ENCODE results near the gene YEATS2.
"Not testable (repeated sequence)": the region's sequence is repeated elsewhere in the genome, so short reads cannot be mapped to it uniquely, and the experiment has no call there.

The YEATS2 gene

DNA sequence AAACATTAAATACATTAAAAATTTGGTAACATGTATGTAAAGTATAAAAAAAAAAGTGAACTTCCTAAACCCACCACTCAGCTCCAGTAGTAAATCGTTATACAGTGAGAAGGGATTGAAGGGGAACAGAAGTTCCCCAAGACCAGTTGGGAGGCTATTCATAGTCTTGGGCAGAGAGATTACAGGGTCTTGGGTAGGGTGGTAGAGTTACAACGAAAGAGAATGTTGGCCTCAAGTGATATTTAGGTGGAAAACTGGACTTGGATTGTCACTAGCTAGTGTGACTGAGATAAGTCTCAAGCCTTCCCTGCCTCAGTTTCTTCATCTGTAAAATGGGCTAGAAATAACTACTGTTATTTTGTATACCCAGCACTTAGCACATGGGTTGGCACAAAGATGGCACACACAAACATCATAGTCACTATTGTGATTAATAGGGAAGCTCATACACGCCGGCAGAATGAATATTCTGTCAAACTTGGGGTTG is 431 bp upstream of the YEATS2 start:
- Mint-ChIP-seq H3K36me3 (ENCODE audit: low read depth) (peaks cover 17% of the 10 kb centered on the region), H3K27me3 (ENCODE audit: low read depth) (no peaks in the 10 kb centered on the region), H3K27ac (peak overlapping the region; percentile 84), H3K4me3 (peak overlapping the region; percentile 76), H3K4me1 (ENCODE audit: low read depth) (peaks cover 27% of the 10 kb centered on the region), H3K9me3 (no peaks in the 10 kb centered on the region)
- DNase-seq (ENCODE audit: low spot score): no peak

DNA sequence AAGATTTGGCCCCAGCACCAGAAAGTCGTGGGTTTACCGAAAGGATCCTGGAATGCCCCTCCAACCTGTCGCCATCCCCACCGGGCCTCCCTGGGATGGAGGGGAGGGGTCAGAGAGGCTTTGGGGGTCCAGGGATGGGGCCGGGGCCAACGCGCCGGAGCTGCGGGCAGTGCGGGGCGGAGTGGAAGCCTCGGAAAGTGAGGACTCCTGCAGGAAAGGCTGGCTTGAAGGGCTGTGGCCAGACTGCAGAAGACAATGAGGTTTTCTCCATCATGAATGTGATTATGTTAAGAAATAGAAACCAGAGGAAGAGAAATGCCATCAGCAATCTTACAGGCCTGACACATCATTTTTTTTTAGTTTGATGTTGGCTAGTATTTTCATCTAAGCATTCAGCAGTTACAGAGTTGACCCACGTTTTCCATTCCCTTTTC is 738 bp downstream of the YEATS2 start:
- H3K9me3 Mint-ChIP-seq: no peaks in the 10 kb centered on the region
- H3K36me3 Mint-ChIP-seq (ENCODE audit: low read depth): peaks cover 17% of the 10 kb centered on the region
- DNase-seq (ENCODE audit: low spot score): peak; percentile 23
- peak overlapping the region; percentile 88 for H3K4me3 Mint-ChIP-seq
- H3K4me1 Mint-ChIP-seq (ENCODE audit: low read depth): peaks cover 28% of the 10 kb centered on the region
- H3K27ac Mint-ChIP-seq: peak overlapping the region; percentile 75
- no peaks in the 10 kb centered on the region for H3K27me3 Mint-ChIP-seq (ENCODE audit: low read depth)

DNA sequence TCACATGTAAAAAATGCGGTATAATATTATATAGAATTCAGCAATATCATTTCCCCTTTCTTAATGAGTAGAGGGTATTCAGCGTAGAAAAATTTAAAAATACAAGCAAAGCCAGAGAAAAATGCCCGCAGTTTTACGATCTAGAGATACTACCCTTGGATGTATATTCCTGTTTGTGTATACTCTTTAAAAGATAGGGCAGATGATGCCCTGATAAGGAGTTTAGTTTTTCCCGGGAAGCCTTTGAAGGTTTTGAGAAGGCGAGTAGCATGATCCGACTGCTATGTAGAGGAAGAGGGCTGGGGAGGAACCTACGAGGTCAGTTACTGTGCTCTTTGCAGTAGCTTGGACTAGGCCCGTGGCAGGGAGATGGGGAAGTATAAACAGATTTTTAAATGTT is 1.2 kb downstream of the YEATS2 start:
- no peaks in the 10 kb centered on the region for H3K9me3 Mint-ChIP-seq
- no peak for DNase-seq (ENCODE audit: low spot score)
- no peaks in the 10 kb centered on the region for H3K27me3 Mint-ChIP-seq (ENCODE audit: low read depth)
- peaks cover 29% of the 10 kb centered on the region for H3K4me1 Mint-ChIP-seq (ENCODE audit: low read depth)
- peaks cover 17% of the 10 kb centered on the region for H3K36me3 Mint-ChIP-seq (ENCODE audit: low read depth)
- H3K4me3 Mint-ChIP-seq: peak overlapping the region; percentile 88
- H3K27ac Mint-ChIP-seq: peak overlapping the region; percentile 75

DNA sequence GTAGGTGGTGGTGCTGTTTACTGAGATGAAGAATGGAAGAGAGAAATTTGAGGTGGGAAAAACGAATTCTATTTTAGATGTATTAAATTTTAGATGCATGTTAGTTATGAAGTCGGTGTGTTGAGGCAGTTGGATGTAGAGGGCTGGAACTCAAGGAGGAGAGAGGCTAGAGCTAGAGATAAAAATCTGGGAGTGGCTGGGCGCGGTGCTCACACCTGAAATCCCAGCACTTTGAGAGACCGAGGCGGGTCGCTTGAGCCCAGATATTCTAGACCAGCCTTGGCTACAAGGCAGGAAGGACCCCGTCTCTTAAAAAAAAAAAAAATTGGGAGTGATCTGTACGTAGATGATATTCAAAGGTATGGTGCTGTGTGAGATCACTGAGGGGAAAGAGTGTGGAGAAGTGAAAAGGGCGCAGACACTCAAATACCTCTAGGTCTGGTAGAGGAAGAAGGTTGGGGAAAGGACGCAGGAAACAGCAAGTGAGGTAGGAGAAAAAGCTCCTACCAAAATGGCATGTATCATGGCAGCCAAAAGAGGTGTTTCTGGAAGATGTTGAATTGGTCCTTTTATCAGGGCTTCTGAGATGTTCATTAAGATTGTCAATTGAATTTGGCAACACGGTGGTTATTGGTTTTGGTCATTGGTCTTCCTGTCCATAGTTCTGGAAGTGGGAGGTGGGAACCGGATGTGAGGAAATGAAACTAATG is 1.8 kb downstream of the YEATS2 start:
- H3K4me1 Mint-ChIP-seq (ENCODE audit: low read depth): peaks cover 32% of the 10 kb centered on the region
- H3K36me3 Mint-ChIP-seq (ENCODE audit: low read depth): peaks cover 20% of the 10 kb centered on the region
- peak overlapping the region; percentile 88 for H3K4me3 Mint-ChIP-seq
- DNase-seq (ENCODE audit: low spot score): no peak
- no peaks in the 10 kb centered on the region for H3K27me3 Mint-ChIP-seq (ENCODE audit: low read depth)
- no peaks in the 10 kb centered on the region for H3K9me3 Mint-ChIP-seq
- H3K27ac Mint-ChIP-seq: peak overlapping the region; percentile 75

DNA sequence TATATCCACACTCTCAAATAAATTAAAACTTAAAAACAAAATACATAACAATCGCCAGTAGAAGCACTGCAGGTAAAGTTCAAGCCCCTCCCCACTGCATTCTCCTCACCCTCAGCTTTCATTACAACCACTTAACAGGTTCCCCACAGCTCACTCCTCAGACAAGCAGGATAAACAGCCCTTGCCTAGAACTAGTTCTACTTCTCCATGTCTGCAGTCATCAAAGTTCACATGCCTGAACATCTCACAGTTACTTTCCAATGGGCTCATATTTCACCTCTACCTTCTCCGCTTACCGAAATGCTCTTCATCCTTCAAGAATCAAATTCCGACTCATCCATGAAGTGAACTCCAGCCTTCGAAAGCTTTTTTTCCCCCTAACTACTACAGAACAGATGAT is 4.1 kb downstream of the YEATS2 start:
- Mint-ChIP-seq H3K4me3 (no peak overlapping the region), H3K36me3 (ENCODE audit: low read depth) (peaks cover 27% of the 10 kb centered on the region), H3K9me3 (no peaks in the 10 kb centered on the region), H3K27ac (no peak overlapping the region), H3K27me3 (ENCODE audit: low read depth) (no peaks in the 10 kb centered on the region), H3K4me1 (ENCODE audit: low read depth) (peaks cover 32% of the 10 kb centered on the region)
- no peak for DNase-seq (ENCODE audit: low spot score)

DNA sequence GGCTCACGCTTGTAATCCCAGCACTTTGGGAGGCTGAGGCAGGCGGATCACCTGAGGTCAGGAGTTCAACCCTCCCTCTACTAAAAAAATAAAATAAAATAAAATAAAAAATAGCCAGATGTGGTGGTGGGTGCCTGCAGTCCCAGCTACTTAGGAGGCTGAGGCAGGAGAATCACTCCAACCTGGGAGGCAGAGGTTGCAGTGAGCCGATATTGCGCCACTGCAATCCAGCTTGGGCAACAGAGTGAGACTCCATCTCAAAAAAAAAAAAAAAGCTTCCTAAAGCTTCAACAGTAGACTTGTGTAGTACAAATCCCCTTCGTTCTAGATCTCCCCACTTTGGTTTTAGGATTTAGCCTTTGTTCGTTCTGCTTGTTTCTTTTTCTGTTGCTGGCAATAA is 6.3 kb downstream of the YEATS2 start:
- not testable (repeated sequence) for H3K27ac Mint-ChIP-seq; H3K4me3 Mint-ChIP-seq; H3K9me3 Mint-ChIP-seq; H3K27me3 Mint-ChIP-seq (ENCODE audit: low read depth); DNase-seq (ENCODE audit: low spot score)
- Mint-ChIP-seq H3K4me1 (ENCODE audit: low read depth) (peaks cover 26% of the 10 kb centered on the region), H3K36me3 (ENCODE audit: low read depth) (peaks cover 23% of the 10 kb centered on the region)

DNA sequence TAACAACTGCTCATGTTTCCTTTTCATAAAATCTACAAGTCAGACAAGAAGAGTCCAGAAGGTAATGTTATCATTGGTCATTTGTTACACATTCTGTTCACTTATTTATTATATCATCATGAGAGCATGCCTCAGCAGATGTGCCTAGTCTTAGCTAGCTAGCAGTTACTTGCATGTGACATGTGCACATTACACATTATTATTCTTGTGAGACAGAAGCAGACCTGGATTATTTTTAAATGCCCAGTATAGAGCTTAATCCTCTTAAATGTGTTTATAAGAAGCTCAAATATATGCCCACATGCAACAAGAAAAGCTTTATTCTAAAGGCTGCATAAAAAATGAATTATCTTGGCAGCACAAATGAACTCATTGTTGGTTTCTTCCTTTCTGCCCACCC is 12.6 kb downstream of the YEATS2 start:
- H3K9me3 Mint-ChIP-seq: no peaks in the 10 kb centered on the region

DNA sequence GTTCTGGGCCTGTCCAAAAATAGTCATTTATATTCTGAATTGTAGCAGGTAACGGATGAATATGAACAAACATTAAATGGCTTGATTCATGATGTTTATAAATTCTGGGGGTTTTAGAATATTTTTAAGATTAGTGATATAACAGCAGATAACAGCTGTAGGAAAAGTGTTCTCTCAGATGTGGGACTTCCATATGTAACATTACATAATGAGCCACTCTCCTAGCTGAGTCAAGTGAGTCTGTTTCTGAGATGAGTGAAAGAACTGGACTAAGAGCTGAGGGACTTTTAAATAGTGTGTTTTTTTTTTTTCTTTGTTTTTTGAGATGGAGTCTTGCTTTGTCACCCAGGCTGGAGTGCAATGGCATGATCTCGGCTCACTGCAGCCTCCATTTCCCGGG is 13.9 kb downstream of the YEATS2 start:
- Mint-ChIP-seq H3K4me1 (ENCODE audit: low read depth) (peaks cover 3% of the 10 kb centered on the region), H3K27me3 (ENCODE audit: low read depth) (no peaks in the 10 kb centered on the region), H3K36me3 (ENCODE audit: low read depth) (peaks cover 10% of the 10 kb centered on the region), H3K4me3 (no peak overlapping the region), H3K9me3 (no peaks in the 10 kb centered on the region), H3K27ac (no peak overlapping the region)
- no peak for DNase-seq (ENCODE audit: low spot score)

More for the DNA sequence above, 12.6 kb downstream of the YEATS2 start:
- no peak for DNase-seq (ENCODE audit: low spot score)
- Mint-ChIP-seq H3K4me3 (no peak overlapping the region), H3K27me3 (ENCODE audit: low read depth) (no peaks in the 10 kb centered on the region), H3K36me3 (ENCODE audit: low read depth) (peaks cover 15% of the 10 kb centered on the region), H3K27ac (no peak overlapping the region), H3K4me1 (ENCODE audit: low read depth) (peaks cover 3% of the 10 kb centered on the region)

DNA sequence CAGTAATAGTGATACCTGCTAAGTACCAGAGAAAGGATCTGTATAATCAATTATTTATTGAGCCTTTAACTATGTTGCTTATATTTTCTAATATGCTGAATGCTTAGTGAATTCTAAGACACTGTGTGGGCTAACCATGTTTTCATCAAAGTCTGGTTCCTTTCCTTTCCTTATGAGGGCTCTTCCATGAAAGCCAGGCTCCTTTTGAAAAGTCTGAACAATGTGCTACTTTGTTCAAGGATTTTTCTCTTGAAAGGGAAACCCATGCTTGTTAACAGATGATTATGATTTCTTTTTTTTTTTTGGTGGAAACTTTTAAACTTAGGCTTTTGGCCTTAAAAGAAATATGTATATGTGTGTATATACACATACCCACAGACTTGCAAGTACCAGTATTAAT is 17.0 kb downstream of the YEATS2 start:
- Mint-ChIP-seq H3K4me3 (no peak overlapping the region), H3K36me3 (ENCODE audit: low read depth) (peaks cover 31% of the 10 kb centered on the region), H3K27me3 (ENCODE audit: low read depth) (no peaks in the 10 kb centered on the region), H3K9me3 (no peaks in the 10 kb centered on the region), H3K4me1 (ENCODE audit: low read depth) (peaks cover 3% of the 10 kb centered on the region), H3K27ac (no peak overlapping the region)
- DNase-seq (ENCODE audit: low spot score): no peak

DNA sequence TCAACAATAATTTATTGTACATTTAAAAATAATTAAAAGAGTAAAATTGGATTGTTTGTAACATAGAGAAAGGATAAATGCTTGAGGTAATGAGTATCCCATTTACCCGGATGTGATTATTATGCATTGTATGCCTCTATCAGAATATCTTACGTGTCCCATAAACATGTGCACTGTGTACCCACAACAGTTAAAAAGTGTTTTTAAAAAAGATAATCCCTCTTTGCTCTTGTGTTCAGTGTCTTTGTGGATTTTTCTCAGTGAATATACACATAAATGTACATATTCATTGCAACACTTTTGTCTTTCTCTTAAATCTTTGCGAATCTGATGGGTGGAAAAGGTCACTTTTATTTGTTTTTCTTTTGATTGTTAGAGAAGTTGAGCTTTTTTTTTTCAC is 20.4 kb downstream of the YEATS2 start:
- Mint-ChIP-seq H3K9me3 (no peaks in the 10 kb centered on the region), H3K36me3 (ENCODE audit: low read depth) (peaks cover 44% of the 10 kb centered on the region), H3K27ac (no peak overlapping the region), H3K4me1 (ENCODE audit: low read depth) (peaks cover 2% of the 10 kb centered on the region), H3K4me3 (no peak overlapping the region), H3K27me3 (ENCODE audit: low read depth) (no peaks in the 10 kb centered on the region)
- DNase-seq (ENCODE audit: low spot score): no peak

DNA sequence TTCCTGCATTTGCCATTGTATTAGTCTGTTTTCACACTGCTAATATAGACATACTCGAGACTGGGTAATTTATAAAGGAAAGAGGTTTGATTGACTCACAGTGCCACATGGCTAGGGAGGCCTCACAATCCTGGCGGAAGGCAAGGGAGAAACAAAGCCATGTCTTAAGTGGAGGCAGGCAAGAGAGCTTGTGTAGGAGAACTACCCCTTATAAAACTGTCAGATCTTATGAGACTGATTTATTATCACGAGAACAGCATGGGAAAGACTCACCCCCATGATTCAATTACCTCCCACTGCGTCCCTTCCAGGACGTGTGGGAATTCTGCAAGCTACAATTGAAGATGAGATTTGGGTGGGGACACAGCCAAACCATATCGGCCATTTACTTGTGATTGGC is 27.8 kb downstream of the YEATS2 start:
- no peak overlapping the region for H3K4me3 Mint-ChIP-seq
- no peak overlapping the region for H3K27ac Mint-ChIP-seq
- H3K4me1 Mint-ChIP-seq (ENCODE audit: low read depth): no peaks in the 10 kb centered on the region
- peaks cover 68% of the 10 kb centered on the region for H3K36me3 Mint-ChIP-seq (ENCODE audit: low read depth)
- H3K9me3 Mint-ChIP-seq: no peaks in the 10 kb centered on the region
- DNase-seq (ENCODE audit: low spot score): no peak
- H3K27me3 Mint-ChIP-seq (ENCODE audit: low read depth): no peaks in the 10 kb centered on the region

DNA sequence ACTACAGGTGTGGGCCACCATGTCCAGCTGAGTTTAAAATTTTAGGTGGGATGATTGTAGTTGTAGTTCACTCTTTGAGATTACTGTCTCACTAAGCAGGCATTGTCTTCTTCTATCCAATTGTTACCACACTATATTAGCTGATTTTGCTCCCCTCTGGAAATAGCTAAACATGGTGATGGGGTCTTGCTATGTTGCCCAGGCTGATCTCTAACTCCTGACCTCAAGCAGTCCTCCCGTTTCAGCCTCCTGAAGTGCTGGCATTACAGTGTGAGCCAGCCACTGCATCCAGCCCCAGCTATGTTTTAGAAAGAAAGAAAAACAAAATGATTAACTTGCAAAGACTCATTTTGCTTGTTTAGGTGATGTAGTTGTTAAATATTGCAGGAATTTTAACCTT is 30.6 kb downstream of the YEATS2 start:
- no peaks in the 10 kb centered on the region for H3K27me3 Mint-ChIP-seq (ENCODE audit: low read depth)
- no peaks in the 10 kb centered on the region for H3K4me1 Mint-ChIP-seq (ENCODE audit: low read depth)
- no peak overlapping the region for H3K4me3 Mint-ChIP-seq
- H3K36me3 Mint-ChIP-seq (ENCODE audit: low read depth): peaks cover 67% of the 10 kb centered on the region
- no peak for DNase-seq (ENCODE audit: low spot score)
- H3K9me3 Mint-ChIP-seq: no peaks in the 10 kb centered on the region
- no peak overlapping the region for H3K27ac Mint-ChIP-seq

DNA sequence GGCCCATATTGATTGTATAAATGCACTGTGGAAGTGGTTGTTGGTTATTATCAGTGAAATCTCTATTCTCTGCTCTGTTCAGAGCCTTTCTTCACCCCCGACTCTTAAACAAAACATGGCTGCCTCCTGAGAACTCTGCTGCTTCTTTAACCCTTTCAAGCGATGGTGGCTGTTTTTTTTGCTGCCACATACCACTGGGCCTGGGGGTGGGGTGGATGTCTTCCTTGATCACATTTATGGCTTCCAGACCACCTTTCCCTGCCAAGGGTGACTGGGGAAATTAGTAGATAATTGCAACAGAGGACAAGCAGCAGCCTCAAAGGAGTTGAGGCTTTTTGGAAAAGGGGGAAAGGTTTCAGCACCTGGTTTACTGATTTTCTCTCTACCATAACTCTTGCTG is 32.8 kb downstream of the YEATS2 start:
- Mint-ChIP-seq H3K36me3 (ENCODE audit: low read depth) (peaks cover 75% of the 10 kb centered on the region), H3K27ac (no peak overlapping the region), H3K9me3 (no peaks in the 10 kb centered on the region), H3K4me1 (ENCODE audit: low read depth) (no peaks in the 10 kb centered on the region), H3K27me3 (ENCODE audit: low read depth) (no peaks in the 10 kb centered on the region), H3K4me3 (no peak overlapping the region)
- DNase-seq (ENCODE audit: low spot score): no peak

DNA sequence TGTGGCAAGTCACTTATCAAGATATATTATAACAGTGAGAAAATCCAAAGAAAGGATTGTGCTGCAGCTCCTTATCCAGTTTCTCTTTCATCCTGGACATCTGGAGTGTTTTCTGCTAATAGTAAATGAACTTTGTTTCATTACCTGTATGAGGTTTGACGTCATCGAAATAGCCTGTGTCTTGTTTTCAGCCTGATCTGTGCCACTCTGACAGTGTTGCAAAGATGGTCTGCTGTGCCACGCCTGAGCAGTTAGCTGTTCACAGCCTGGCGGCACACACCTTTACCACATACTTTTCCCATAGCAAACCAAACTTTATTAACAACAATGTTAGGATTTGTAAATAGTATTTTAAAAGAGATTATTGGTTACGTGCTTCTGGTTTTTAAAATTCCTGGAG is 34.0 kb downstream of the YEATS2 start:
- no peak overlapping the region for H3K27ac Mint-ChIP-seq
- no peak overlapping the region for H3K4me3 Mint-ChIP-seq
- H3K27me3 Mint-ChIP-seq (ENCODE audit: low read depth): no peaks in the 10 kb centered on the region
- peaks cover 75% of the 10 kb centered on the region for H3K36me3 Mint-ChIP-seq (ENCODE audit: low read depth)
- H3K9me3 Mint-ChIP-seq: no peaks in the 10 kb centered on the region
- H3K4me1 Mint-ChIP-seq (ENCODE audit: low read depth): no peaks in the 10 kb centered on the region
- DNase-seq (ENCODE audit: low spot score): no peak

DNA sequence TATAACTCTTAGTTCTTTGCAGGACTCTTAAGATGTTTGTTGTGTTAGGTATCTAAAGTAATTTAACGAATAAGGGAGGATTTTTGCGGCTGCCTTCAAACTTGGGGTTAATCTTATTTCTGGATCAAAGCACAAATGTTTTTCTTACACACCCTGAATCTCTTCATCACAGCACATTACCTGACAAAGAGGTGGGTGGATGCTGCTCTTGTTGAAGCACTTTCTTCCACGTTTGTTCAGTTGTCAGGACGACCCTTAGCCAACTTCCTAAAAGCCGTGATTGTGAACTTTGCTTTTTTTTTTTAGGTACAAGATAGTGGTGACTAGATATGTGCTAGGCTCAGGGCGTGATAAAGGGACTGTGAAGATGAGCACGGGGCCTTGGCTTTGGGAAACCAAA is 36.0 kb downstream of the YEATS2 start:
- Mint-ChIP-seq H3K36me3 (ENCODE audit: low read depth) (peaks cover 73% of the 10 kb centered on the region), H3K27me3 (ENCODE audit: low read depth) (no peaks in the 10 kb centered on the region), H3K9me3 (peaks cover 4% of the 10 kb centered on the region), H3K27ac (no peak overlapping the region), H3K4me1 (ENCODE audit: low read depth) (no peaks in the 10 kb centered on the region), H3K4me3 (no peak overlapping the region)
- no peak for DNase-seq (ENCODE audit: low spot score)

Data from T-helper 2 cell treated with Interferon-gamma antibody and Interleukin-4, amounts not matched to agents 5 μg/mL and 100 μg/mL, for 36 hours (primary cell).